Eye (tissue), 1 donor: ENCODE measurements around the gene SLC18B1.
A peak's percentile ranks its signal among the peaks of the same experiment; 100 is the strongest.

Experiments used
- DNase-seq: peaks from one replicate; pipeline ENCODE4 v3.0.0-alpha.2; 2015

Gene SLC18B1

GRCh38 chr6:132797951-132798868 is at the start of gene SLC18B1:
Gene SLC18B1, minus strand, starts transcription at chr6:132798637. Its CDS starts 181 bp downstream, at chr6:132798456.
- DNase-seq = no peak

GRCh38 chr6:132843316-132844035 is 45.0 kb upstream of the SLC18B1 start:
- no peak for DNase-seq

GRCh38 chr6:132841966-132842365 is 43.5 kb upstream of the SLC18B1 start:
- no peak for DNase-seq

GRCh38 chr6:132832891-132833290 is 34.5 kb upstream of the SLC18B1 start:
- DNase-seq = no peak

DNA sequence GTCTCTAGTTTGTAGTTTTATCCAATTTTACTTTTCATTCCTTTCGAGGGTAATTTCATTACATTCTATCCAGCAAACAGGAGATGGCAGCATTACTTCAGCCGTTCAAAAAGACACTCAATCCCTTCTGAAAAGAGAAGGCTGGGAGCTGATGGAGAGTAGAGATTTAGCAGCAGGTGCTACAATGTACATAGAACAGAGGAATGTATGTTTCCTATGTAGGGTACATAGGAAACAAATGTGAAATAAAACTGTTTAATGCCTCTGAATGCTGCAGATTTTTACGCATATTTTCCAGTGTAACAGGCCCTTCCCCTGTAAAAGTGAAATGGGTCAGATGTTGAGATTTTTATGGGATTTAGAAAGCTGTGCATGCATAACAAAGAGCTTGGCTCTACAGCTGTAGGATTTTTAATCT is 31.9 kb upstream of the SLC18B1 start:
- peak; percentile 84 for DNase-seq

DNA sequence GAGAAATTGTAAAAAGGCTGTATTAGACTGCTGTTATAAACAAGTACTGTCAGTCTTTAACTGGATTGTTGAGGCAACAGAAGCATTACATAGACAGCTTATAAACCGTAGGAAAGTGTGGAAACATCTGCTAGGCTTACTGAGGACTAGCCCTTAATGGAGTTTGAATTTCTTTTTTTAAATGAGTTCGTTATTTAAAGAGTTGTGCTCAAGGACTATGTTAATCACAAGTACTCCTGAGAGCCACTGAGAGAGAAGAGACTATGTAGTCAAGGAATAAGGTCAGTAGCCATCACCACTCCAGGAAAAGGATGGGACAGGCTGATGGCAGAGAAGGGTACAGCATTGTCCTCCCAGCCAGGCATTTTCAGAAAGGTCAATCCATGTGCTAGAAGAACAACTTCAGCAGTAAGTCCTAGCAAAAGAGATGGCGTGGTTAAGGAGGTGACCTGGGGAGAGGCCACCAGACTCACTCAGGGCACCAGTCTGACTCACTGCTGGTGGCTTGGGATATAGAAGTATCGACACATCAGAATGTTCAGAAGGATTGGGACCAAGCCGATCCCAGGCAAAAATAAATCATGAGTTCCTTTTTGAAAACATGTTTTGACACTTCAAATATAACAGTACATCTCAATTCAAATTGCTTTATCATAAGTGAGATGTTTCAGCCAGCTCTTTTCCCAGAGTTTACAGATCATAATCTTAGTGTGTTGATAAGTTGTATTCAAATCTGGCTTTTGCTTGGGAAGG is 22.4 kb upstream of the SLC18B1 start:
- no peak for DNase-seq

GRCh38 chr6:132819405-132820161 is 21.1 kb upstream of the SLC18B1 start:
- no peak for DNase-seq

- no peak for DNase-seq
Measured at GRCh38 chr6:132818404-132819359, 20.2 kb upstream of the SLC18B1 start.

DNA sequence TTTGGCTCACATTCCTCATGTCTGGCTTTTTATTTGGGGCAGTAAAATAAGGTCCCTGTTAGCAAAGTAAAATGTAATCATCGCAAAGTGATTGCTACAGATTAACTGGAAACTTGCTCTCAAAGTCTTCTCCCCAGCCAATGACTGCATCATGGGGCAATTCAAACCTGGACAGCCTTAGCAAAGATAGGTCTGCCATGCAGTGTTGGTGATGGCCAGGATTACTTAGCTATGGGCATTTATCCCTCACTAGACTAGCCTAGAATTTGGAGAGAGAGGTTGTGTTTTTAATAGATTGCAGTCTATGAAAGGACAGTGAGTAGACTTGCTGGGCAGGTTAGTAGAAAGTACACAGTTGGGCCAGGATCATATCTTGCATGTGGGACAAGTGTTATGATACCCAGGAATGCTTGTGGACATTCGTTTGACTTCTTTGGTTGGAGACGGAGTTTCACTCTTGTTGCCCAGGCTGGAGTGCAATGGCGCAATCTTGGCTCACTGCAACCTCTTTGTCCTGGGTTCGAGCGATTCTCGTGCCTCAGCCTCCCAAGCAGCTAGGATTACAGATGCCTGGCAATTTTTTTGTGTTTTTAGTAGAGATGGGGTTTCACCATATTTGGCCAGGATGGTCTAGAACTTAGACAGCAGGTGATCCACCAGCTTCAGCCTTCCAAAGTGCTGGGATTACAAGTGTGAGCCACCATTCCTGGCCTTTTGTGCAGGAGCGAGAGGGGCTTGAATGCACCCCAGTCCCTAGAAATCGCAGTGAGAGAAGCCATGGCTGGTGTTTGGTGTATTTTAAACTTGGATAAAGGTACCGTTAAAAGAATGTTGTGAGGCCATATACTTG is 19.3 kb upstream of the SLC18B1 start:
- no peak for DNase-seq

DNA sequence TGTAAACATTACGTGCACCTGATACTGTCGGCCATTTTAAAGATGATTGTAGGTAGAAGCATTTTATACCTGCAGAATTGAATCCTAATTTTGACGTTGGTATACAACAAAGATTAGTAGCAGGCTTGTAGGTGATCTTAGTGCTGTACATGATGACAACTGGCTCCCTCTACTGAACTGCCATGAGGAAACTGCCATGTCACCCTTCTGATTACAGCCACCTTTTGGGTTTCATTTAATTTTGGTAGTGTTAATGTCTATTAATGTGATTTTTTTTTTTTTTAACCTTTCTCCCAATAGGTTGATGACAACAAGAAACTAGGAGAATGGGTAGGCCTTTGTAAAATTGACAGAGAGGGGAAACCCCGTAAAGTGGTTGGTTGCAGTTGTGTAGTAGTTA is 18.2 kb upstream of the SLC18B1 start:
- no peak for DNase-seq

GRCh38 chr6:132814716-132815570 is 16.5 kb upstream of the SLC18B1 start:
- no peak for DNase-seq

GRCh38 chr6:132813173-132813856 is 14.9 kb upstream of the SLC18B1 start:
- DNase-seq = peak; percentile 81

GRCh38 chr6:132812756-132813172 is 14.3 kb upstream of the SLC18B1 start:
- DNase-seq = no peak

- DNase-seq = no peak
Measured at GRCh38 chr6:132812255-132812732, 13.9 kb upstream of the SLC18B1 start.

DNA sequence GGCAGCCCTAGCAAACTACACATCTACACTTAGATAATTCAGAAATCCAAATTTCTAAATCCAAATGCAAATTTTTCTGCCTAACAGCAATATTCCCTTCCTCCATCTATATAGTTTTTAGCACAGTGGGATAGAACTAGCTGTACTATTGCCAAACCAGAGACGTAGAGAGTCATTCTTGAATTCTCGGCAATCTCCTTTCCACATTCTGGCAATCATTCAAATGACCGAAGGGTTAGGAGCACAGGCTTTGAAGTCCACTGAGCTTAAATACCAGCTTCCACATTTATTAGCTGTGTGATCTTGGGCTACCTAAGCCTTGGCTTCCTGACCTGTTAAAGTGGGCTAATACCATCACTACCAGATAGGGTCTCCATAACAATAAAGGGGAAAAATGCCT is 12.8 kb upstream of the SLC18B1 start:
- DNase-seq = no peak

DNA sequence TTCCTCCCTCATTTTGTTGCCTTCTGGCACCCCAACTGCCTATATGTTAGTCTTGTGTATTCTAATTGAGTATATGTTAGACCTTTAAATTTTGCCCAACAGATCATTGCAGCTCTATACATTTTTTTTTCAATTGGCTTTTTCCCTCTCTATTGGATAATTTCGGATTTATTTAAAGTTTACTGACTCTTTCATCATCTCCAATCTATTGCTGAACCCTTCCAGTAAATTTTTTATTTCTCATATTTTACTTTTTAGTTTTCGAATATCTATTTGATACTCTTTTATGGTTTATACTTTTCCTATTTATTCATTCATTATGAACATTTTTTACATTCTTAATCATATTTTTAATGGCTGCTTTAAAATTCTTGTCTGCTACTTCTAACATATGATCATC is 7.1 kb upstream of the SLC18B1 start:
- no peak for DNase-seq

DNA sequence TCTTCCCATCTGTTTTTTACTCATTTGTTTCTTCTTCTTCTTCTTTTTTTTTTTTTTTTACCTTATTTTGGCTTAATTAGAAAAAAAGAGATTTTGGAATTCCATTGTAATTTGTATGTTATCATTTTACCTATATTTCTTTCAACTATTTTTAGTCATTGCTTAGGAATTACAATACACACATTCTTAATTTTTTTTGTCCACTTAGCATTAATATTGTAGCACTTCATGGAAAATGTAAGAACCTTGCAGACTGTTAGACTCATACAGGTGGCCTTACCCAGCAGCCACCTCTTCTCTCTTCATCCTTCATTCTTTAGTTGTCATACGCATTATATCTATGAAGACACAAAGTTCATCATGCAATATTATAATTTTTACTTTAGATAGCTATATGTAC is 5.8 kb upstream of the SLC18B1 start:
- DNase-seq = no peak

DNA sequence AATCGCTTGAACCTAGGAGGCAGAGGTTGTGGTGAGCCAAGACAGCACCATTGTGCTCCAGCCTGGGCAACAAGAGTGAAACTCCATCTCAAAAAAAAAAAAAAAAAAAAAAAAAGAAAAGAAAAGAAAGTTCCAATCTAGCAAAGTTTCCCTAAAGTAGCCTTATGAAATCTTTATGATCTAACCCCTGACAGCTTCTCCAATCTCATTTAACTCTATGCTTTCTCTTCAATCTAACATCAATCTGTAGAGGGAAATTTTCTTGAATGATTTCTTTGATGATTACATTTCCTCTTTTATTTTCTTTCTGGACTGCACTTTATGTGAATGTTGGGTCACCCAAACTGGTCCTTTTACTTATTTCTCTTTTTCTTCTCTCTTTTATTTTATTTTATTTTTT is 2.2 kb upstream of the SLC18B1 start:
- DNase-seq = no peak
